HG03457 (cell line): ENCODE data around the gene LPCAT1.
"Not testable (repeated sequence)": the region's sequence is repeated elsewhere in the genome, so short reads cannot be mapped to it uniquely, and the experiment has no call there.

Experiments
- ATAC-seq: cut with Tn5 transposase; IDR thresholded peaks from one replicate; pipeline ENCODE4 v1.9.1; 2021; ENCODE audit warnings: moderate number of reproducible peaks; ENCODE audit not compliant: unreplicated experiment

LPCAT1 gene

DNA sequence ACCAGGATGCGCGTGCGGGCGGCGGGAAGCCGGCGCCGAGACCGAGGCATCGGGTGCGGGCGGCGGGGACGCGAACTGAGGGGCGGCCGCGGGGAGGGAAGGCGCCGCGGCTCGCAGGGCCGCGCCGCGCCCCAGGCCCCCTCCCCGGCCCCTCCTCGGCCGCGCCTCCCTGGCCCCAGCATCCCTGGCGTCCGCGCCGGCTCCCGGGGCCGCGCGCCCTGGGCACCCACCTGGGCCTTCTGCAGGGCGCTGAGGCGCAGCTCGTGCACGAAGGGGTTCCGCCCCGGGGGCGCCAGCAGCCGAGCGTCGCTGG, 324 bp downstream of the LPCAT1 start:
- peak; percentile 29 for ATAC-seq

DNA sequence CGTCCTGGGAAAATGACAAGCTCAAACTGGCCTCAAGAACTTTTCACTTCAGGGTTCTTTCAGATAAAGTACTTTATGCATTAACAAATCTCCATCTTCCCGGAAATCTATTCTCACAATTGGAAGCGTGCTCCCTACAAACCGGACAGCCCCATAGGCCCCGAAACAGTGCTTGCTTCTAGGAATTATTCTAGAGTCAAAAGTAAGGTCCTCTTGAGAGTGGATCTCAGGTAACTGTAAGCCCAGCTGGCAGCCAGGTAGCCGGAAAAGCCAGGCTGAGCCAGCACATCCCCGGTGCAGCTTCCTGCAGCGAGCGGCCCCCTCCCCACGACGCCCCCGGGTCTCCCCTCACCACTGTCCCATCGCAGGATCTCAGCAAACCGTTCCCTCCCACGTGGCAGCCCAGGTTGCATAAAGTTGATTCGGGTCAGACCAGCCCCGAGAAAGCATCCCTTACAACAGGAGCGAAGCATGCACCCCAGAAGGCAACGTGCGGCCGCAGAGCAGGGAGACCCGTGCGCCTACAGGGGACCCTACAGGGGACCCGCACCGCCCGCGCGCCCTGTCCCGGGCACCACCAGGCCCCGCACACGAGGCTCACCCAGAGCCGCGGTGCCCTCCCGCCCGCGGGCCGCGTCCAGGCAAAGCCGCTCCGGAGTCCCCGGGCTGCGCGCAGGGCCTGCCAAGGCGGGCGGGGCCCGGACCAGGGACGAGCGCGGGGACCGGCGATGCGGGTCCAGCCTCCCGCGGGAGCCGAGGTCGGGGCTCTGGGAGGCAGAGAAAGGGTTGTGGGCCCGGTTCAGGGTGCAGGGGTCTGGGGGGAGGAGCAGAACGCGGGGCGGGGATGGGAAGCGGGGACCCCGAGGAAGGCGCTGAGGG, 920 bp downstream of the LPCAT1 start:
- ATAC-seq = no peak

GRCh38 chr5:1521671-1522600, 1.8 kb downstream of the LPCAT1 start:
- no peak for ATAC-seq

GRCh38 chr5:1520791-1521453, 2.8 kb downstream of the LPCAT1 start:
- no peak for ATAC-seq

DNA sequence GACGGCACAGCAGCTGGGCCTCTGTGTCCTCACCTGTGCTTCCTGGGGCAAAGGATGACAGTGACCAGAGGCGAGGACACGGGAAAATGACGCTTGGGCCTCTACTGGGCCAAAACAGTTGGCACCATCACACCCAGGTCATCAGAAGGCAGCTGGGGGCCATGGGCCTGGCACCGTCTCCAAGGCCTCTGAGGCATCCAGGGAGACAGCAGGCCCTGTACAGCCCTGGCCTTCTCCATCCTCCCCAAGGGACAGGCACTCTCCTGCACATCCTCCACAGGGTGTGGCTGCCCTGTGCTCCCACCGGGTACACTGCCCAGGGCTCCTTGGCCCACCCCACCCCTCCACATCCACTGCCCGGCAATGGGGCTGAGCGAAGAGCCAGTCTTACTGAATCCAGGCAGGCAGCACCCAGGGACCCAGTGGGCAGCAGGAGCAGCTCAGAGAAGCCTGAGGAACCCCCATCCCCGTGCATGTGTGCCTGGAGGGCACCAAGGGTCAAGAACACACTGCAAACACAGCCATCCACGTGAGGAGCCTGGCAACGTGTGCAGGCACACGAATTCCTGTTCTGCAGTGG, 4.0 kb downstream of the LPCAT1 start:
- no peak for ATAC-seq

GRCh38 chr5:1517838-1518237, 5.9 kb downstream of the LPCAT1 start:
- ATAC-seq = no peak

DNA sequence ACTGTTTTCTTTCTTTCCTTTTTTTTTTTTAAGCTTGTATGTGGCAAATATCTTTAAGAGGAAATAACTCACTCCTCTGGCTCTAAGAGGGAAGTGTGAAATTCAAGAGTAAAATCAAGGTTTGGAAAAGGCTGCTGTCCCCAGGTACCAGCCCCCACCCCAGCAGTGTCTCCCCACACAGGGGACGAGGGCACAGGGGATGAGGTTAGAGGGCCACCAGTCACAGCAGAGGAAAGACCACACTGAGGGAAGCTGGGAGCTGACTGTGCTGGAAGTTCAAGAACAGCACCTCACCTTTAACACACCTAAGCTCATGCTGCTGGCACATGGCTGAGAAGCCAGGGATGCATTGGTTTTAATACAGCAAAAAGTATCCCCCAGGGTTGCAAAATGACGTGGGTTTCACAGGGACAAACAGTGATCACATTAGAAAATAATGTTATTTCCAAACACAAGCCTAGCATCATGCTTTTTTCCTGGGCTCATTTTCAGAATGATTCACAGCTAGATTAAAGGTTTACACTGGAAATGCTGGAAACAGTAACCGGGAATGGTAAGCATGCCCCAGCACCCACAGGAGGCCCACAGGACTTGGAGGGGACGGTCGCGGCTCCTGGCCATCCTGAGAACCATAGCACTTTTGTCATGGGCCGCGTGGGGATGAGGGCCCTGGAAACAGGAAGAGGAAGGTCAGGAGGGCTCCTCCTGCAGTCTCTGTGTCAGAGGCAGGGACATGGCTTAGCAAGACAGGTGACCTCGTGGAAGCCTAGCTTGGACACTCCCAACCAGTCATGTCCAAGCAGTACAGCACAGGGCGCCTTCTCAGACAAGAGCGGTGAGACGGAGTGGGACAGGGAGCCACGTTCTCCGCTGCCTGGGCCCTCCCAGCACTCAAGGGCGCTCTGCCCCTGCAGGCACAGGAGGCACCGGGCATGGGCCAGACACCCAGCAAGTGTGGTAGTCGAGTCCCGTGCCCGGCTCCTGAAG, 6.9 kb downstream of the LPCAT1 start:
- ATAC-seq = no peak

- ATAC-seq = no peak
These were observed 7.7 kb downstream of the LPCAT1 start for GRCh38 chr5:1515921-1516571.

DNA sequence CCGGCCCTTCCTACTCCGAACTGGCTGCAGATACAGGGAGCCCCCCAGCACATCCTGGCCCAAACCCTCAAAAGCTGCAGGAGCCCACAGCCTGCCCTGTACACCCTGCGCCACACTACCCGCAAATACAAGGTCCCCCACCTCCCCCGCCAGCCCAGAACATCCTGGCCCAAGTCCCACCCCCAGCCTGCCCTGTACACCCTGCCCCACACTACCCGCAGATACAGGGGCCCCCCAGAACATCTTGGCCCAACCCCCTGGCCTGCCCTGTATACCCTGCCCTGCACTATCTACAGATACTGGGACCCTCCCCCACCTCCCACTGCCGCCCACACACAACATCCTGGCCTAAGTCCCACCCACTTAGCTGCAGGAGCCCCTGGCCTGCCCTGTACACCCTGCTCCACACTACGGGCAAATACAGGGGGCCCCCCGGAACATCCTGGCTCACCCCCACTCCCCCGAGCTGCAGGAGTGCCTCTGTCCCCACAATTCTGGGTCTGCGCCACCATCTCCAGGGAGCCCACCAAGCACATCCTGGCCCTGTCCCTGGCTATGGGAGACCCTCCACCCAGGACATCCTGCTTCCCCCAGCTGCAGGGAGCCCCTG, 8.3 kb downstream of the LPCAT1 start:
- no peak for ATAC-seq

GRCh38 chr5:1514819-1515310, 8.9 kb downstream of the LPCAT1 start:
- ATAC-seq = not testable (repeated sequence)

DNA sequence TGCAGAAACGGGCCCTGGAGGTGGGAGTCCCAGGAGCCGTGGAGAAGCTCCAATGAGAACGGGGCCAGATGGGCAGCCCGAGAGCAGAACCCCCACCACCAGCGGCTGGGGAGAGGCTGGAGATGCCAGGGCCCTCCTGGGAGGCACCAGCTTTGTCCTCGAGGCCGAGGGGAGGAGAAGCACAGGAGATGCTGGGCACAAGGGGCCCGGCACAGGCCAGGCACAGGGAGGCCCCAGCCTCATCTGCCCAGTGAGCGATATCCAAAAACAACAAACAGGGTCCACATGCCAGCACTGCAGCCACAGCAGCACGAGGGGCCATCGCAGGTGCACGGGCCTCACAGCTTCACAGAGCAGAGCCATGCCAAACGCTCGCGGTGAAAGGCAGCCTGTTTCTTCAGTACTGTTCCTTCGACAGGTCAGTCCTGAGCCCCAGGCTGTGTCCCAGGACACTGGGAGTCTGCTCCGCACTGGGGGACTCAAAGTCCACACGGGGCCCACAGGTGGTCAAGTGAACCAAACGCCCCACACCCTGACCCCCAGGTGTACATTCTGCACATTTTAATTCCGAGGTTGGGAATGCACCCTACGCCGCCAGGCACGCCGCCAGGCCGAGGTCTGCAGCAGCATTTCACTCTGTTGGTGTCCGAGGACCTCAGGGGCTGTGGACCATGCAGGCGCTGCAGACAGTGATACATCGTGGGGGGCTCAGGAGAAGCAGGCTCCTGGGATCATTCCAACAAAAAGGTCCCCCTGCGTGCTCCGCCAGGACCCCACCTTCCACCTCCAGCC, 9.5 kb downstream of the LPCAT1 start:
- no peak for ATAC-seq

DNA sequence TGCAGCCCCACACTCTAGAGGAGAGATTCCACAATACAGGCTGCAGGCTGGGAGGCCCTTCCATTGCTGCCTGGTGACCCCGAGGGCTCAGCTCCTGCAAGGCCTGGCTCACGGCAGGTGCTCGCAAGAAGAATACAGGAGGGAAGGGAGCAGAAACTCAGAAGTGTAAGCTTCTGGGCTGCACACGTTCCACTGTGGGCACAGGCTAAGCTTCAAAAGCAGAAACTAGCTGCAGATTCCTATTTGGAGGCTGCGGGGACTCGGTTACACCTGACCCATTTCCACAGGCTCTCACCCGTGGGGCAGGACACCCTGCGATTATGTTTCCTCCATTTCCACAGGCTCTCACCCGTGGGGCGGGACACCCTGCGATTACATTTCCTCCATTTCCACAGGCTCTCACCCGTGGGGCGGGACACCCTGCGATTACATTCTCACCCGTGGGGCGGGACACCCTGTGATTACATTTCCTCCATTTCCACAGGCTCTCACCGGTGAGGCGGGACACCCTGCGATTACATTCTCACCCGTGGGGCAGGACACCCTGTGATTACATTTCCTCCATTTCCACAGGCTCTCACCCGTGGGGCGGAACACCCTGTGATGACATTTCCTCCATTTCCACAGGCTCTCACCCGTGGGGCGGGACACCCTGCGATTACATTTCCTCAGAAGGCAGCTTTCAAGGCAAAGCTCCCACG, 10.3 kb downstream of the LPCAT1 start:
- no peak for ATAC-seq

DNA sequence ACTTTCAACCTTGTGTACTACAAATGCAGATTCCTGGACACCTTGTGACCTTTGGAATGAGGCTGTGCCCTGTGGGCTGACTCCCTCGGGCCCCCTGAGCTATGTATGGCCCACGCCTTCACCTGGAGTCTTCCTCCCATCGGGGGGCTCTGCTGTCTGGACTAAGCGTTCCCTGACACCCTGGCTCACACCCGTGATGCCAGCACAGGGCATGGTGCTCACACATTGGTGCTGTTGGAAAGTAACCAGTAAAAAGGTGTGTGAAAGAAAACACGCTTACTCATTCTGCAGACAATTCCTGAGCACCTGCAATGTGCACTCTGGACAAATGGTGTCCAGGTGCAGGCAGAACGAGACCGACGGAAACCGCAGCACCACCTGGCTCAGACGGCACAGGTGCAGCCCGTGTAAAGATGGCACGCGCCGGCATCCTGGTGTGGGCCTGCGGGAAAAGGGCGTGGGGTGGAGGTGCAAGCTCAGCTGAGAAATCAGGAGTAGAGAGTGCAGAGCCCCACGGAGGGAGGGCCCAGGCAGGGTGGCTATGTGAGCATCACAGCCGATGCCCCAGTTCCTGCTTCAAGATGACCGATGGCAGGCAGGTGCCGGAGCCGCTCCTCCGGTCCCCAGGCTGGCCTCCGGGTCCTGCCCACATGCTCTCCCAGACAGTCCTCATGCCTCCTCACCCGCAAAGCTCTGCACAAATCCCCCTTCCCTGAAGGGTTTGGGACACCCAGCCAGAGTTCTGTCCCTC, 11.0 kb downstream of the LPCAT1 start:
- ATAC-seq = no peak

DNA sequence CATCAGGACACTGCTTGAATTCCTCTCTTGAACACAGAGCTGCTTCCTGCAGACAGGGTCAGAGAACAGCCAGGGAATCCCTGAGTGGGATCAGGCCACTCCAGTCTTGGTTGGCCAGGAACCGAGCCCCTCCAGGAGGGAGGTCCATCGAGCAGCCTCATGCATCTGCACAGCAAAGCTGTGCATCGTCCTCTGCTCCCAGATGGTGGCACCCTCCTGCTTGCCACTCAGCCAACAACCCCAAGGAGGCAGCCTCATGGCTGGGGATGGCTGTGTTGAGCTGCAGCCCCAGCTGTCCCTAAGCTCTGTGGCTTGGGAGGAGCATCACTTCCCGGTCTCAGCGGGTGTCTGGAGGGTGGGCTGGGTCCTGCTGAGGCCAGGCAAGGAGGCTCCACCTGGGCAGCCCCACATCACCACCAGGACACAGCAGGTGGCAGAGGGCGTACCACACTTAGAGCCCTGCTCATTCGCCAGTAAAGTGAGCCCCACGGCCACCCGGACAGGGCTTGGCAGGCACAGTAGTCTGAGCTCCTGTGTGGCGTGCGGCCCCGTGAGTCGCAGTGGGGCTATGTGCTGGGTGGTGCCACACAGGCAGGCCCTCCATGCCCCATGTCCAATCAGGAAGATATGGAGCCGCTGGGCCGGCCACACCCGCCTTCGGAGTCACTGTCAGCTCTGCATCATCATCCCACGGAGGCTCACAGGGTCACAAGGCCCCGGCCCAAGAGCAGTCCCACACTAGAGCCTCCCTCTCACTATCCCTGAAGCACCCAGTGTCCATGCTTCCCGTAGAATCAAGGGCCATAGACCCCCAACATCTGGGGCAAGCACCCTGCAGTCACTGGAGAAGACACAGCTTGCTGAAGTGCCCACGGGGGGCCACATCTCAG, 11.9 kb downstream of the LPCAT1 start:
- no peak for ATAC-seq

DNA sequence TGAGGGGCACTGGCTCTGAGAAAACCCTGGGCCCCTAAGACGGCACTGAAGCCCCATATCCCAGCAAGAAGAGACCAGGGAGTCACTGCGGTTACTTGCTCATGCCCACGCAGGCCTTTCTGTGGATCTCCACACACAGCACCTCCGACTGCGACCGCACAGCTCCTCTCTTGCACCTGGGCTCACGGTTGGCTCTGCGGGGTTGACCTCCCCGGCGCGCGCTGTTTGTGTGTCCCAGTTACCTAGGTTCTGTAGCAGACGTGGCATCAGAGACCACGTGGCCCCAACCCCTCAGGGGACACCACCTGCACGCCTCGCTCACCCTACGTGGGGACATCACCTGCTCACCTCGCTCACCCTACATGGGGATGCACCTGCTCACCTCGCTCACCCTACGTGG, 12.7 kb downstream of the LPCAT1 start:
- ATAC-seq = no peak

DNA sequence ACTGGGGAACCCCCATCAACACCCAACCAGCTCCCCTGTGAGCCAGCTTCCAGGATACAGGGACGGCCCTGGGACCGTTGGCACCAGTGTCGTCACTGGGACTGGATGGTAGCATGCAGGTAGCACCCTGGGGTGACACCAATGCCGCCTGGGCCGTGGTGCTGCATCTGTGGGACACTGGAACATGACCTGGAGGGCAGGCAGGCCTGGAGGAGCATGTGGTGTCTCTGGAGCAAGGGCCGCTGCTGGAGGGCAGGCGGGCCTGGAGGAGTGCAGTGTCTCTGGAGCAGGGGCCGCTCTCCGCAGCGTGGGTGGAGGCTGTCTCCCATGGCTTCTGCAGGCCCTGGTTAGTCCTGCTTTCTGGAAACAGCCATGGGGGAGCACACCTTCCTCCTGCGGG, 13.1 kb downstream of the LPCAT1 start:
- no peak for ATAC-seq
